GM20431 (cell line): ENCODE data around the gene INSIG2.
"Not testable (repeated sequence)": the region's sequence is repeated elsewhere in the genome, so short reads cannot be mapped to it uniquely, and the experiment has no call there.

Experiments
- in situ Hi-C: fragments of 300-500 bp; cut with MseI, MboI; formaldehyde crosslinking; loops from one replicate; pipeline ENCODE4 v1.15.0; 2020; ENCODE audit warnings: low sequenced_read_pairs; ENCODE audit not compliant: unreplicated experiment

INSIG2 gene

DNA sequence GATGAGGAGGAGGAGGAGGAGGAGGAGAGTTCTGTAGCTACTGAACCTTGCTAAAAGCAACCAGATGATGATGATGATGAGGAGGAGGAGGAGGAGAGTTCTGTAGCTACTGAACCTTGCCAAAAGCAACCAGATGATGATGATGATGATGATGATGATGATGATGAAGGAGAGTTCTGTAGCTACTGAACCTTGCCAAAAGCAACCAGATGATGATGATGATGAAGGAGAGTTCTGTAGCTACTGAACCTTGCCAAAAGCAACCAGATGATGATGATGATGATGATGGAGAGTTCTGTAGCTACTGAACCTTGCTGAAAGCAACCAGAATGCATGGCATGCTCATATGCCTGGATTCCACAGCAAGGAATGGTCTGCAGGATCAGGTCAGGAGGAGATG, 5.8 kb downstream of the INSIG2 start:
- in situ Hi-C loops = not testable (repeated sequence)

DNA sequence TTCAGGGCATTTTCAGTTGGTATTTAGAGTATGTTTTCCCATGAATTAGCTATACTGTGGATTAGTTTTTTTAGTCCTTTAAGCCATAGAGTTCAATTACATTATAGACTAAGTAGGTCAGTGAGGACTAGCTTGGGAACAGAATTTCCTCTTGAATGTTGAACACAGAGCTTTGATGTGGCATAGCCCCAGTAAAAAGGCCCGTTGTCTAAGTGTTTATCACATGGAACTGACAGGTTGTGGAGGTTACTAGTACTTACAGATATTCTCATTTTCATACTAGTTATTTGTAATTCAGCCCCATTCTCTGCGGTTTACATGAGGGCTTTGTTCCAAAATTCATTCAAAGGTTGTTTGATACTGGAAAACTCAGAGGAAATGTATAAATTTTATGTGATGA, 6.2 kb downstream of the INSIG2 start:
- in situ Hi-C loops = no loop called here

DNA sequence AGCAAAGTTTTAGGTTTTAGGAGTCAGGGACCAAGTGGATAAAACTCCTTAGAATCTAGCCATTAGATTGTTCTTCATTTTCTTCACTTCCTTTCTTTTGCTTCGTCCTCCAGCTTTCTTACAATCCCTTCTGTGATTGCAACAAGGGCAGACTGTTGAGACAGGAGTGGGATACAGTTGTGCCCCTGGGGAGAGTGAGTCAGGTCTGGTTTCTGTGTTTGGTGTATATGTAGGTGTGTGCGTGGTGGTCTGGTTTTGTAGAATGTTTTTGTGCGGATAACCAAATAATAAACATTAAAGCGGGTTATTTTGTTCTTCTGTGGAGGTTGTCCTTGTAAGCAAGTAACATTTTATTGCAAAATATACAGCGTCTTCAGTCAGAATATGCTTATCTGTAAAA, 7.3 kb downstream of the INSIG2 start:
- in situ Hi-C loops = no loop called here

DNA sequence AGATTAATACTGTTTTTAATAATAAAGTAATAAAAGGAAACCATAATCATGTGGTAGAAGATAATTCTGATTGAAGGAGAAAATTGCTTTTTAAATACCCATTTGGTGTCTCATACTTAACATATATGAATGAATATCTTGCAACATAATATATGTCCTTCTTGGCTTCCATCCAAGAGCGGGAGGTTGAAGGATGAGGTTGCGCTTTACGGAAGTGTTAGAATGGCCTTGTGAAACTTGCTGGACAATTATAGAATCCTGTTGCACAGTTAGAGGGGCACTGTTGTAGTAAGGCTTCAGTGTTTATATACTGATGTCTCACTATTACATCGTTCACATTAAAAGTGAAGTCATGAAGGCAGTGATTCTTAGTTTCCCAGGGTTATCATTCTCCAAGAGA, 9.4 kb downstream of the INSIG2 start:
- in situ Hi-C loops = no loop called here

DNA sequence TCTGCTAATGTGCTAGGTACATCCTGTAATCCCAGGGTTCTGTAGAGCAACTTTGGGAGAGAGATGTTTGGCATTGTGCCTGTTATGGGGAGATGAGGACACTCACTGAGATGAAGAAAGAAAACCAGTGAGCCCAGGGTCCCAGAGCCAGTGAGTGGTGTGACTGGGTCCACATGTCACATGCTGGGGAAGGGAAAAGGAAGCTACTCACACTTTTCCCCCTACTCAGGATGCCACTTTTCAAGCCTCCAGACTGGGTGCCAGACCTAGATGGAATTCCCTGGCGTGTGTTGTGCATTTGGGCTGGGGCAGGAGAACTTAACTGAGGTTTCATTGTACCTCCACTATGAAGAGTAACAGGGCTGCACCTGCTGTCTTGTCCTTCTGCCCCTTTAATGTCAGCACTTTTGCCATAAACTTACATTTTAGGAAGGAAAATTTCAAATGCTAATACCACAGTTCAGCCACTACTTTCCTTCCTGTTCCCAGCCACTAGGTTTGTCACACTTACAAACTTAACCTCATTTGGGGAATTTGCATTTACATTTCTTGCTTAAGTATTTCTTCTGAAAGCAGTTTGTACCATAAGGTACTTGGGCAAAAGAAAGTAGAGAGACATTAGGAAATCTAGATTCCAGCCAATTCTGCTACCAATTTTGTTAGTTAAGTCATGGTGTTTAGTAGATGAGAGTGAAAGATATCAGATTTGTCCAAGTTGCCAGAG, 10.2 kb downstream of the INSIG2 start:
- in situ Hi-C loops = no loop called here

DNA sequence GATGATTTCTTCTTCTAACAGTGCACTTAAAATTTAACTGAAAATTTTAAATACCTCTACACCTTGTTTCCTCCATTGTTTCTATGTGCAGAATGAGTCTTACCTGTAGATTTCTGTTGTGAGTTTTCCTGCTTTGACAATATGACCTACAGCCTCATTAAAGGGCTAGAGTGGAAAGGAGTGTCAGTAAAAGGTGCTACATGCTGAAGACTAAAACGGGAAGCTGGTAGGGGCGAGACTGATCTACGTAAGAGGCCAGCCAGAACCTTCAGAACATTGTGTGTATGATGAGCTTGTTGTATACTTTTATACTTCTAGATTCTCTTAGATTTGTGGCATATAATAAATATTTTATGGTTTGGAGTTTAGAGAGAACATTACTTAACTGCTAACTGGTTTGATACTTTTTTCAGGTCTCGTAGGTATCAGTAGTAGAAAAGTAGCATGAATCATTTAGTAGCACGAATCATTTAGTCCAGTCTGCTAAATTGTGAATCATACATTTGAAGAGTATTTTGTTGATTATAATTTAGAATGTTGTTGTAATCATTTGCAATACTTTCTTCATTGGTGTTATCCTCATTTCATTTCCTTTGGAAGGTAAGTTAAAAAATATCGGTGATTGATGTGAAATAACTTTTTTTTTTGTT, 14.3 kb downstream of the INSIG2 start:
- in situ Hi-C loops = no loop called here

DNA sequence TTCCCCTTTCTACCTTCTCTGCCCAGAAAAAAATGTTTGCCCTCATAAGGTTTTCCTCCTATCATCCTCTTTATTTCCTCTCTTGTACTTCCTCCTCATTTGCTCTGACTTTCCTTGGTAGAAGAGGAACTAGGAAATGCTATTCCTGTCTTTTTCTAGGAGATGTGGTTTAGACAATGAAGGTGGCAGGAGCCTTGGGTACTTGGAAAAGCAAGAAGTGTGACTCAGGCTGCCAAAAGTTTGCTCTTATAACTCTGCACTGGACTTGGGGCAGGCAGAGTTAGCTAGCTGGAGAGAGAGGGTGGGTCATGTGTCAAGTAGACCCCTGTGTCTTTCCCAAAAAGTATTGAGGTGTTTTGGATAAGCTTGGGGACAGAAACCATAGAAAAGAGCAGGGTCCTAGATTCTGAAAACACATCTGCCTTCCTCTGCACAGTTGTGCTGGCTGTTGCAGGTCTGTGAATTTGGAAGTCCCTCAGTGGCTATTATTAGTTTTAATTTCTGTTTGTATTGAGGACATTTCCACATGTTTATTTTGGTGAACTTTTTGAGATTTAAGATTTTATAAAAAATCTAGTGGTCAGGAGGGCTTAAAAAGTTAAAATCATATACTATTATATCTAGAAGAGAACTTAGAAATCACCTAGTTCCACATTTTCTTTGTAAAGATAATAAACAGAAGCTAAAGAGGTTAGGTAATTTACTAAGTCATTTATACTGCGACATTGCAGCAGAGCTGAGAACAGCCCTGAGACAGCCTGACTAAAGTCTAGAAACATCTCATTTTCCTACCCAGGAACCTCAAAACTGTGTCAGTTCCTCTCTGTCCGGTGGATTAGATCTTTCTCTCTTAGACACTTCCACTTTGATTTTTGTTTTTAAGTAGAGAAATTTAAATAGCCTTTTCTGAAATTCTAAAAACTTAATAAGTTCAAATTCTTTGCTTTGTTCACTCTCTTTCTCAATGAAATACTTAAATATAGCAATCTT, 16.0 kb downstream of the INSIG2 start:
- in situ Hi-C loops = no loop called here

DNA sequence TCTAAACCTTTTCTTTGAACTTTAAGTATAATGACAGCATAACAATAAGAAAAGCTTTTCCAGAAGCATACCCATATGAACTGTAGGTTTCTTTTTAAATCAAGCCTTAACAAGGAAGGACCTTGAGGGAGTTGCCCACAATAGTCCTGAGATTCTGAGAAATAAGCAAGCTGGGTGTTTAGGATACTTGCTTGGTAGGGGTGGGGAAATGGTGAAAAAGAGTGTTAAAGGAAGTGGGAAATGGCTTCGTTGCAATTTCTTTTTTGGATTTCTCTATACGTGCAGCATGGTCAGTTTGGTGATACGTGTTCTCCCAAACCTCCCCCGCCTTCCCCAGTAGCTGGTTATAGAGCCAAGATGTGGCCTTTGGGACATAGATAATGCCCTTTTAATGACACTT, 17.2 kb downstream of the INSIG2 start:
- in situ Hi-C loops = no loop called here

DNA sequence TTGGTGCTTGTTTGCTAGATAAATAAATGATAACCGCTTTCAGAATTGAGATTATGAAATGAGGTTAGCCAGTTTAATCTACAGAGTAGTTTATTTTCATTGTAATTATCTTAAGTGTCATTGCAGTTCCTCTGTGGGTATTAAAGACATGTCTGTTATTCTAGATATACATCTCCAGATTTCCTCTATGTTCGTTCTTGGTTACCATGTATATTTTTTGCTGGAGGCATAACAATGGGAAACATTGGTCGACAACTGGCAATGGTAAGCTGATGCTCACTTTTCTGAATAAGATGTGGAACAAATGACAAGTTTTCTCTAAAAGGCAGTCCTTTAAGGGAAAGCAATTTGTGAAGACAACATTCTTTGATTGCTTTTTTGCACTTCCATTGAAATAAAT, 18.7 kb downstream of the INSIG2 start:
- in situ Hi-C loops = no loop called here

DNA sequence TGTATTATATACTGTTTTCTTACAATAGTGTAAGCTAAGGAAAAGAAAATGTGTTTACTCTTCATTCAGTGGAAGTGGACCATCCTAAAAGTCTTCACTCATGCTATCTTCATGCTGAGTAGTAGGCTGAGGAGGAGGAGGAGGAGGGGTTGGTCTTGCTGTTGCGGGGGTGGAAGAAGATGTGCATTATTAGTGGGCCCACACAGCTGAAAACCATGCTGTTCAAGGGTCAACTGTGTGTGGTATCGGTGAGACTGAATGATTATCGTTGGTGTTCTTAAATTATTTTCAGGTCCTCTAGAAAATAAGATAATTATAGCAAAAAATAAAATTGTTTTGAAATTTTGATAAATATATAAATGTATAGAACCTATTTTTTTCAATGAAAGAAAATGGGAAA, 22.0 kb downstream of the INSIG2 start:
- in situ Hi-C loops = no loop called here

DNA sequence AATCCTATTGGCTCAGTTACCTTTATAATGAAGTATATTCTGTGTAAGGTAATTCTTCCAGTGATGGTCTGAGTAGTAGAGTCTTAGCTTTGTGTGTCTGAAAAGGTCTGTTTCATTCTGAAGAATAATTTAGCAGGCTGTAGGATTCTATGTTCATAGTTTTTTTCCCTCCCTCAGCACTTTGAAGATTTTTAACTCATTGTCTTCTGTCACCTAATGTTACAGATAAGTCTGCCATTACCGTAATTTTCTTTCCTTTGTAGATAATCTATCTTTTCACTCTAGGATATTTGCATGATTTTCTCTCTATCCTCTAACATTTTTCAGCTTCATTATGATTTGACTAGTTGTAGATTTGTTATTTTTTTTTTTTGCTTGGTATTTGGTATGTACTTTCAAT, 22.7 kb downstream of the INSIG2 start:
- in situ Hi-C loops = no loop called here

DNA sequence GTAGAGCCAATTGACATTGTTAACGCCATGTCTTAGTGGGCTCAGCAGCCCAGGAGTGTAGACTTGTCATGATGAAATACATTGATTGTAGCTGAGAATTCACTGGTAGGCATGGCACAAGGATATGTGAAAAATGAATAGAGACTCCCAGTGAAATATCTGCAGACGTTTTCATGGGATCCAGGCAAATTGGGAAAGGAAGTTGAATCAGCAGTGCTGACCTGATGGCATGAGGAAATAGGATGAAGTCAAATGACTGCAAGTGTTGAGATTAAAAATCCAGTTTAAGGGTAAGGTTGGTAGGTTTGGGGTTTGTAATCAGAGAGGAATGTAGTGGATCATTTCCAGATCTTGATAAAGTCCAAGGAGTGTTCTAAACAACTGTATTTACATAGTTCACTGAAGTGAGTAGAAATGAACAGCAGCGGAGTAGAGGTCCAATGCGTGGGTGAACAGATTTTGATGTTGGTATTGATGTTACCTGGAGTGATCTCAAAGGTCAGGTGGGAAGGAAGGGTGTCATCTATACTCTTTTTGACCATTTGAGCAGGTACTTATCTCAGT, 24.6 kb downstream of the INSIG2 start:
- in situ Hi-C loops = no loop called here

DNA sequence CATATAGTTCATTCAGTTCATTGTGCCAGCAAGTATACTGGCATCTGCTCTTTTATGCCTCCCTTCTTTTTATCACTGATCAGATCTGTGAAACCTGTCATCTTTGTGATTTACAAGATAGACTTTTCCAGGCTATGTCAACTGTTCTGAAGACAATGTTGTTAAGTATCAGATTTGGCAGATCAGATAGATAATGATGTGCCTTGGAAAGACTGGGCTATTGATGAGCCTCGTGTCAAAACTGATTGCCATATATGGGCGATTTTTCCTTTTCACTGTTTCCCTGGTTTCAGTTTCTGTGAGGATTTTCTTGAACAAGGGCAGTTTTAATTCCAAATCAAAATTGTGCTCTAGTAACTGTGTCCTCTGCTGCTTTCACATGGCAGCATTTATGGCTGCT, 26.6 kb downstream of the INSIG2 start:
- in situ Hi-C loops = no loop called here

DNA sequence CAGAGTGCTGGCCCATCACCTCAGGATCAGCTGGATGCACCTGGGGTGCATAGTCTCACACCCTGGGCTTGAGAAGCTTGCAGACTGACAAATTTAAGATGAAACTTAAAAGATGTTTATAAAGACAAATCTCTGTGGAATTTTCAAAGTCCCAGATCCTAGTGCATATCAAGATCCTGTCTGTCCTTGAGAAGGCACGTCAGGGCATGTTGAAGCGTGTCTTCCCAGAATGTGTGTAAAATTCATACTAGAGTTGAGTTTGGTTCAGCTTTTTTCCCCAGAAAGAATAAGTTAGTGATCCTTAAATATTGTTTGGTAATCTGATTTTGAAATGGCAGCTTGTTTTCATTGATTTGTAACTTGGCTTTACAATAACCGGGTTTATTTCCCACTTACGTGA, 27.5 kb downstream of the INSIG2 start:
- in situ Hi-C loops = no loop called here

DNA sequence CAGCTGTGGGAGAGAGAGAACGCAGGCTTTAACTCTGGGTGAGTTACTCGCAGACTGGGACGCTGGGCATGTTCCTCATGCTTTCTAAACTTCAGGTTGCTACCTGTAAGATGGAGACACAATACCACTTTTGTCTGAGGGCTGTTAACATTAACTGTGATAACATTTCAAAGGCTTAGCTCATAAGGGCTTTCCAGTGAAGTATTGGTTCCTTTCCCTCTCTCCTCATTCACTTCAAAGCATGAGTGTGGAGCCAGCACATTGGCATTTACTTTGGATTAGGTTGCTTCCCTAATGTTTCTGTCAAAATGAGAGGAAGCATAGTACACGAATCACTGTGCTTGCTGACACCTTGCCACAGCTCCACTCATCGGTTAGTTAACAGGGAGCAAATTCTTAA, 30.2 kb downstream of the INSIG2 start:
- in situ Hi-C loops = no loop called here

DNA sequence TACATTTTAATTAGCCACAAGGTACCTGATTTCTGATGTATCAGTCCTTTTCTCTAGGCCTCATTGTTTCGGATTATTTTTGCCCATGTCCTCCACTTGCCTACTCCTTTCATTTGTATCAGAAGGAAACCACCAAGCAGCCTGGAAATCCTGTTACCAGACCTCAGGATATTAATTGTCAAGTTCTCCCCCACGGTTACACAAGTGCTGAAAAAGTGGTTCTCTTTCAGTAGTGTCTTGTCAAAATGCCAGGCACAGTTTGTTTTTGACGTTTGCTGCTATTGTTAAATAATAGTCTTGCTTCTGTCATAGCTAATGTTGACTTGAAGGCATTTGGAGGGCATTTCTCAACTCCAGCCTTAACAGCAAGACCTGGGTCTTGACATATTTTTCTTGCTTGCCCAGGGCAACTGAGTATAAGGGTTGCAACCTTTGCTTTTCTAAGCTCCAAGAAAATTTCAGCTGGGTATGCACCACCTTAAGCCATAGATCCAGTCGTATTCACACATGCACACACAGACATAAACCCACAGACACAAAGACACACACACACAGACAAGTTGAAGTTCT, 31.0 kb downstream of the INSIG2 start:
- in situ Hi-C loops = no loop called here

DNA sequence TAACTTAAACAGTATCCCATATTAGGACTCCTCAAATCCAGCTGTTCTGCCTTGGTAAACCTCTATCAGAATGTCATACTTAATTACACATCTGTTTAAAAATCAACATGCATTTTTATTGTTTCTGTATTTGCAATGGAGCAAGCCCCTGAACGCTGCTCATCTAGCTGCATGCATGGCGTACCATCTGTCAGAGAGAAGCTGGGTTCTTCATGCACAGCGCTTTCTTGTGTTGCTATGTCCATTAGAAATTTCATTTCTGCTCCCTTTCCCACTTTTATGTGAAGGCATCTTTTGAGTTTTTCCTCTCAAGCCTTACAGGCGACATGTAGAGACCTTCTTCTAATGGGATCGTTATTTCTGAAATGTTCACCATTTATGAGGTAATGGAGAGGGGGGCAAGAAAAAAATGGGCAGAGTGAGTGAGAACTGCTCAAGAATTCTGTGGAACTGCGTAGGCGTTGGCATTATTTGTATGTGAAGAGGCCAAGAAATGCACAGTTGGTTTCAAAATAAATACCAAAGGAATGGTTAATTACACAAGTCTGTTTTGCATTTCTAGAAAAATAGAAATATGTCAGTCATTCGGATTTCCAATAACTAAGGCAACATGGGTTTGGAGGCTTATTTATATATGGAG, 31.6 kb downstream of the INSIG2 start:
- in situ Hi-C loops = no loop called here

DNA sequence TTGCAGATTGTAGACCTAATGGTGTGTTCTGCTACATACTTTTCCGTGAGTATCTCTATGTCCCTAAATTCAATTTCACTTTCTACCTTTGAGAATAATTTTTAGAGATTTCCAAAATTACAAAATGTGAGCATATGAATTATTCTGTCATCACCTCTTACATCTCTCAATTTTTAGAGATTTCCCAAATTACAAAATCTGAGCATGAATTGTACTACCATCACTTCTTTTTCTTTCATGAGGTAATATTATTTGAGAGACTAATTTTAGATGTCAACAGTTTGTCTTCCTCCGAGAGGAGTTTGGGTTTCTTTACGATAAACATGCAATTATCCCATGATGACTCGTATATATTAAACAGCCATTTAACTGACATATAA, 32.1 kb downstream of the INSIG2 start:
- in situ Hi-C loops = no loop called here

DNA sequence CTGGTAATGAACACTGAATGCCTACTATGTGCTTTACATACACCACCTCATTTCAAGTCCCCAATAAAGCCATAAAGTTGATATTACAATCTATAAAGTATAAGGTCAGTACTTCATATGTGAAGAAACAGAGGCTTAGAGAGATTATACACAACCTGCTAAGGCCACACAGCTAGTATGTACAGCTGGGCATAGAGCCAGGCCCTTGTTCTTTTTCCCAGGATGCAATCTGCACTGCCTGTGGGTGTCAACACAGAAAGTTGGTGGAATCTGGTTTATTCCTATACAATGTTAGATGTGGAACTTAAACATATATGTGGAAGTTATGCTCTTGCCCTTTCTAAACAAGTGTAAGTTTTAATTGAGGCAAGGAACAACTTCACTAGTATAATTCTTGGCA, 32.8 kb downstream of the INSIG2 start:
- in situ Hi-C loops = no loop called here

DNA sequence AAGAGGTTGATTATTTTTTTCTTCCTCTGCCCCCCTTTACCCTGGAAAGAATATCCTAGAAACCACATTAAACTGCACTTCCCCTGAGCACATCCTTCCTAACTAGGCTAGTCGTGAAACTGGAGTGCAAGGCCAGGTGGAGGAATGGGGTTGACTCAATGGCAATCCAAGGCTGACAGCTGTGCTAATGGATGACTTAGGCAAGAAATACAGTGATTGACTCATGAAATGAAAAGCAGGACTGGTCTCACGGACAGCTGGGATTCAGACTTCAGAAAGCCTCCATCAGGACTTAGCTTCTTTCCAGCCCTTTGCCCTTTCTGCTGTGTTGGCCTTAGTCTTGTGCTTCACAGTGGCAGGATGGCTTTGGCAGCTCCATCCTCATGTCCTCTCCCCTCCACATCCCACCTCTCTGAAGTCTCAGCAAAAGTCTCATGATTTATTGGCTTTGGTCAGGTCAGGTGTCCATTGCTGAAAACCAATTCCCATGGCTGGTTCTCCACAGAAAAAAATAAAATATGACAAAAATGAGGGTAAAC, 33.8 kb downstream of the INSIG2 start:
- in situ Hi-C loops = no loop called here
